Epithelial cell of proximal tubule (primary cell): ENCODE measurements around the gene CEACAM19. TPM values are rescaled to one million over a fixed set of nuclear protein-coding genes. Genes with fewer than 3 reads are reported as not detected.

Experiments used
- DNase-seq: peaks from one replicate; pipeline ENCODE4 v3.0.0-alpha.2; 2011; ENCODE audit warnings: low read depth
- H3K4me3 ChIP-seq: 2 replicates; pipeline ENCODE4 v1.5.1; 2011; ENCODE audit warnings: low read depth, mild to moderate bottlenecking, low read length
- total RNA-seq: library from RNA; depleted of rRNA; stranded (reverse); fragments of >200 nt; gene quantifications from 2 replicates; pipeline ENCODE4 v1.2.3, GENCODE V29; 2015
- TF ChIP-seq, protein P1 (sequence below): conservative IDR thresholded peaks from 2 replicates; pipeline ENCODE4 v1.5.1; 2012; ENCODE audit warnings: low read depth, mild to moderate bottlenecking, low read length

The CEACAM19 gene
- total RNA-seq, 1 donor from 2014 or later = 2.7 TPM

DNA sequence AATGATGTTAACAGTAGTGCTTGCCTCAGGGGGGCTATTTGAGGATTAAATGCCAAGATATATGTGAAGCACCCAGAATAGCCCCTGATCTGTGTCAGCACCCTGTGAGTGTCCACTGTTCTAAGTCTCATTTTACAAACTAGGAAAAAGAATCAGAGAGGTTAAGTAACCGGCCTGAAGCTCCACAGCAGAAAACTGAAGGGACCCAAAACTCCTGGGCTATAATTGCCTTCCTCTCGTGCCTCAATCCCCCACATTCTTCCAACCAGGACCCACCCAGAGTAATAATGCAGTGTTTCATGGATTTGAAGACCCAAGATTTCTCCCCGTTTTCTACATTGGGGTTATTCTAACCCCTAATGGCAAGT, 25.2 kb upstream of the CEACAM19 start:
- peak overlapping the region; percentile 47 for H3K4me3 ChIP-seq
- DNase-seq = no peak
- TF ChIP-seq, protein P1, sequence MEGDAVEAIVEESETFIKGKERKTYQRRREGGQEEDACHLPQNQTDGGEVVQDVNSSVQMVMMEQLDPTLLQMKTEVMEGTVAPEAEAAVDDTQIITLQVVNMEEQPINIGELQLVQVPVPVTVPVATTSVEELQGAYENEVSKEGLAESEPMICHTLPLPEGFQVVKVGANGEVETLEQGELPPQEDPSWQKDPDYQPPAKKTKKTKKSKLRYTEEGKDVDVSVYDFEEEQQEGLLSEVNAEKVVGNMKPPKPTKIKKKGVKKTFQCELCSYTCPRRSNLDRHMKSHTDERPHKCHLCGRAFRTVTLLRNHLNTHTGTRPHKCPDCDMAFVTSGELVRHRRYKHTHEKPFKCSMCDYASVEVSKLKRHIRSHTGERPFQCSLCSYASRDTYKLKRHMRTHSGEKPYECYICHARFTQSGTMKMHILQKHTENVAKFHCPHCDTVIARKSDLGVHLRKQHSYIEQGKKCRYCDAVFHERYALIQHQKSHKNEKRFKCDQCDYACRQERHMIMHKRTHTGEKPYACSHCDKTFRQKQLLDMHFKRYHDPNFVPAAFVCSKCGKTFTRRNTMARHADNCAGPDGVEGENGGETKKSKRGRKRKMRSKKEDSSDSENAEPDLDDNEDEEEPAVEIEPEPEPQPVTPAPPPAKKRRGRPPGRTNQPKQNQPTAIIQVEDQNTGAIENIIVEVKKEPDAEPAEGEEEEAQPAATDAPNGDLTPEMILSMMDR = no peak

DNA sequence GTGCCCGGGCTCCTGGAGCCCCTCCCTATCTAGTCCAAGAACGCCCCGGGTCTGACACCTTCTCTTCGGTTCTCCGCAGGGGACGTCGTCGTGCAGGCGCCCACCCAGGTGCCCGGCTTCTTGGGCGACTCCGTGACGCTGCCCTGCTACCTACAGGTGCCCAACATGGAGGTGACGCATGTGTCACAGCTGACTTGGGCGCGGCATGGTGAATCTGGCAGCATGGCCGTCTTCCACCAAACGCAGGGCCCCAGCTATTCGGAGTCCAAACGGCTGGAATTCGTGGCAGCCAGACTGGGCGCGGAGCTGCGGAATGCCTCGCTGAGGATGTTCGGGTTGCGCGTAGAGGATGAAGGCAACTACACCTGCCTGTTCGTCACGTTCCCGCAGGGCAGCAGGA, 24.1 kb upstream of the CEACAM19 start:
- DNase-seq = no peak
- H3K4me3 ChIP-seq = no peak overlapping the region
- TF ChIP-seq, protein P1 = no peak

DNA sequence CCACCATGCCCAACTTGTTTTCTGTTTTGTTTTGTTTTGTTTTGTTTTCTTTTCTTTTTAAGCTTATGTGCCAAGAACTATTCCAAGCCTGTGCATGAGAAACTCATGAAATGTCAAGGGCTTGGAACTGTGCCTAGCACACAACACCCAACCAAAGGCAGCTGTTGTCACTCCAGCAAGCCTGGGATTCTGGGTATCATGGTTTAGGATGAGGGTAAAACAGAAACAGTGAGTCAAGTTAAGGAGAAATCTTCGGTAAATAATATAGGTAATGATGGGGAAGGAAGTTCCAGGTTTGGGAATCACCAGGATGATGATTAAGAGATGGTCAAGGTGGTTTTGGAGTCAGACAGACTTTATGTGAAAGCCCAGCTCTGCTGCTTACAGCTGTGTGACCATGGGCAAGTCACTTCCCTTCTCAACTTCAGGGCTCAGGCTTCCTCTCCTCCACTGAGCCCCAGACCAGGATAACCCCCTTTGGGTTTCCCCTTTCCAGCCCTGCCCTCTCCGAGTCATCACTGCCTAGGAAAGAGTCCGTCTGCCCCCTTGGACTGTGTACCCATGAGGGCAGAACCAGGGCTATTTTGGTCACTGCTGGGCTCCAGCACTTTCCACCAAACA, 22.5 kb upstream of the CEACAM19 start:
- DNase-seq = no peak
- TF ChIP-seq, protein P1 = no peak
- no peak overlapping the region for H3K4me3 ChIP-seq

DNA sequence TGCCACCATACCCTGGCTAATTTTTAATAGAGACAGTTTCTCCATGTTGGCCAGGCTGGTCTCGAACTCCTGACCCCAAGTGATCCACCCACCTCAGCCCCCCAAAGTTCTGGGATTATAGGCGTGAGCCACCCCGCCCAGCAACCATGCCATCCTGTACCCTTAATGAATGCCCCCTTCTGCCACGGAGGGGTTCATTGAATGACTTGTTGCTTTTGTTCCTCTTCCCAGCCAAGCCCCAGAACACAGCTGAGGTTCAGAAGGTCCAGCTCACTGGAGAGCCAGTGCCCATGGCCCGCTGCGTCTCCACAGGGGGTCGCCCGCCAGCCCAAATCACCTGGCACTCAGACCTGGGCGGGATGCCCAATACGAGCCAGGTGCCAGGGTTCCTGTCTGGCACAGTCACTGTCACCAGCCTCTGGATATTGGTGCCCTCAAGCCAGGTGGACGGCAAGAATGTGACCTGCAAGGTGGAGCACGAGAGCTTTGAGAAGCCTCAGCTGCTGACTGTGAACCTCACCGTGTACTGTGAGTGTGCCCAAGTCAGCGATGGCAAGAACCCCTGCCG, 21.6 kb upstream of the CEACAM19 start:
- TF ChIP-seq, protein P1 = no peak
- H3K4me3 ChIP-seq = no peak overlapping the region

DNA sequence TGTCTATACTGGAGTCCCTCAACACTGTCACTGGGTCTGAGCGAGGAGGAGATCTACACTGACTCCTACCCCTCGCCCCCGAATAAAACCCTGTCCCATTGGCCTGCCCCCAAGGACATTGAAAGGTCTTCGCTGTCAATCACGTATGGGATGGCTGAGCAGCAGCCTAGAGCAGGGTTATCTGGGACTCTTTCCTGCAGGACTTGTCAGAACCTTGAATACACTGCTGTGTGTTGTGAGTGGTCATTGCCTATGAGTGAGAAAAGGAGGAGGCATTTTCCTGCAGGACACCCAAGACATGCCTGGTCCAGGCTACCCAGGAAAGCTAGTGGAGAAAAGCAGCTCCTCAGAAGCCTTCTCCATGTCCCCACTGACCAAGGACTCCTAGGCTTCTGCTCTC, 17.9 kb upstream of the CEACAM19 start:
- TF ChIP-seq, protein P1 = no peak
- DNase-seq = no peak
- no peak overlapping the region for H3K4me3 ChIP-seq

More for the DNA sequence above, 21.6 kb upstream of the CEACAM19 start:
- DNase-seq = no peak

DNA sequence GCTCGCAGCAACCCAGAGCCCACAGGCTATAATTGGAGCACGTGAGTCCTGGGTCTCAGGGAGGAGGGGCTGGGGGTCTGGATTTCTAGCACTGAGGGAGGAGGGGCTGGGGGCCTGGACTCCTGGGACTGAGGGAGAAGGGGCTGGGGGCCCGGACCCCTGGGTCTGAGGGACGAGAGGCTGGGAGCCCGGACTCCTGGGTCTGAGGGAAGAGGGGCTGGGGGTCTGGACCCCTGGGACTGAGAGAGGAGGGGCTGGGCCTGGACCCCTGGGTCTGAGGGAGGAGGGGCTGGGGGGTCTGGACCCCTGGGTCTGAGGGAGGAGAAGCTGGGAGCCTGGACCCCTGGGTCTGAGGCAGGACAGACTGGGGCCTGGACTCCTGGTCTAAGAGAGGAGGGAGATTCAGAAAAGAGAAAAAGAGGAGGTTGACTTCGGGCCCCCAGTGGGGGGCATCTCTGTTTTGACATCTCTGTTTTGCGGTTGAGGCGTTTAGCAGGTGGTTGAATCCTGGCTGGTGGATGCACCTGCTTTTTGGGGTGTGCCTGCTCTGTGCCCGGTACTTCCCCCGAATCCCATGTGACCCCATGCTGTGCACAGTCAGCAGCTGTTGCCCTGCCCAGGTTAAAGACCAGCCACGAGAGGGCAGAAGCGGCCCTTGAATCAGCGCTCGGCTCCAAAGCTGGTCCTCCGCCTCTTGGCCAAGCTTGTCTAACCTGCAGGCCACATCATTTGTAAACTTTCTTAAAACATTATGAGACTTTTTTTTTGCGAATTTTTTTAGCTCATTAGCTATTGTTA, 17.1 kb upstream of the CEACAM19 start:
- DNase-seq = no peak
- no peak overlapping the region for H3K4me3 ChIP-seq
- TF ChIP-seq, protein P1 = peak; percentile 63
